Measurements from ENCODE around the gene STRADB. TPM values are rescaled to one million over a fixed set of nuclear protein-coding genes. Genes with fewer than 3 reads are reported as not detected.

STRADB gene
- total and polyA plus RNA-seq, 3 experiments from 2014 or later = 22.3 to 35.3 (median 27.7) TPM

DNA sequence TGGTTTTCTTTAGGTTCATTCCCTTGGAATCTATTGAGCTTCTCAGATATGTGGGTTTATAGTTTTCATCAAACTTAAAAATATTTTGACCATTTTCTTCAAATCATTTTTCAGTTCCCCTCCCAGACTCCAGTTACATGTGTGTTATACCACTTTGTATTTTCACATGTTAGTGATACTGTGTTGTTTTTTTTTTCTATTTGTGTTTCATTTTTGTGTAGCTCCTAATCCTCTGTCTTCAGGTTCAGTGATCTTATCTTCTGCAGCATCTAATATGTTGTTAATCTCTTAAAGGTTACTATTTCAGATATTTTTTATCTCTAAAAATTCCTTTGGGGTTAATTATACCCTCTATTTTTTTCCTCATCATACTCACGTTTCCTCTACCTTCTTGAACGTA is 51.2 kb downstream of the STRADB start:
- no peaks in the 10 kb centered on the region for H3K4me1 ChIP-seq (ENCODE audit: insufficient read depth, low read length)
- ChIA-PET CTCF (interaction anchor here (0.7 kb wide), 2 partner anchors 10 to 487 kb away, joined by 3 read pairs; no protein-coding TSS in a partner anchor), POLR2A (no interaction called here)
- H3K27me3 Mint-ChIP-seq = peaks cover 2 to 4% of the 10 kb centered on the region in 2 donors
- H3K27me3 ChIP-seq (ENCODE audit: insufficient read depth, low read length, poor library complexity, severe bottlenecking) = no peaks in the 10 kb centered on the region
- H3K9me3 Mint-ChIP-seq = peaks cover 17 to 29% (median 21%) of the 10 kb centered on the region in 5 donors
- H3K27ac Mint-ChIP-seq = no peak overlapping the region
- no peaks in the 10 kb centered on the region for H3K36me3 ChIP-seq (ENCODE audit: insufficient read depth, low read length)
- H3K4me1 Mint-ChIP-seq = no peaks in the 10 kb centered on the region
- H3K36me3 Mint-ChIP-seq = peaks cover 4 to 38% (median 5%) of the 10 kb centered on the region in 3 donors
- no peak overlapping the region for H3K4me3 ChIP-seq (ENCODE audit: low read length)
- no peaks in the 10 kb centered on the region for H3K9me3 ChIP-seq (ENCODE audit: low read length)
- no peak overlapping the region for H3K4me3 Mint-ChIP-seq
- DNase-seq = no peak
- no peak overlapping the region for H3K27ac ChIP-seq (ENCODE audit: low read depth, low read length)

DNA sequence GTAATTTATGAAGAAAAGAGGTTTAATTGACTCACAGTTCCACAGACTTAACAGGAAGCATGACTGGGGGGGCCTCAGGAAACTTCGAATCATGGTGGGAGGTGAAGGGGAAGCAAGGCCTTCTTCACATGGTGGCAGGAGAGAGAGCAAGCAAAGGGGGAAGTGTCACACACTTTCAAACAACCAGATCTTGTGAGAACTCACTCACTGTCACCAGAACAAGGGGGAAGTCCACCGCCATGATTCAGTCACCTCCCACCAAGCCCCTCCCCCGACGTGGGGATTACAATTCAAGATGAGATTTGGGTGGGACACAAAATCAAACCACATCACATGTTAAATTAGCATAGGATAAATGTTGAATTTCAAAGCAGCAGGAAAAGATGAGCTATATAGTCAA is 56.2 kb downstream of the STRADB start:
- H3K36me3 ChIP-seq (ENCODE audit: insufficient read depth, low read length) = no peaks in the 10 kb centered on the region
- H3K9me3 Mint-ChIP-seq = peaks cover 6 to 17% (median 10%) of the 10 kb centered on the region in 5 donors
- H3K4me1 Mint-ChIP-seq = no peaks in the 10 kb centered on the region
- H3K4me3 ChIP-seq (ENCODE audit: low read length) = no peak overlapping the region
- H3K27ac ChIP-seq (ENCODE audit: low read depth, low read length) = no peak overlapping the region
- no peak overlapping the region for H3K27ac Mint-ChIP-seq
- ChIA-PET CTCF (no interaction called here), POLR2A (no interaction called here)
- H3K9me3 ChIP-seq (ENCODE audit: low read length) = no peaks in the 10 kb centered on the region
- no peaks in the 10 kb centered on the region for H3K27me3 ChIP-seq (ENCODE audit: insufficient read depth, low read length, poor library complexity, severe bottlenecking)
- no peaks in the 10 kb centered on the region for H3K4me1 ChIP-seq (ENCODE audit: insufficient read depth, low read length)
- DNase-seq = no peak
- H3K36me3 Mint-ChIP-seq = peaks cover 0 to 19% (median 6%) of the 10 kb centered on the region in 3 donors
- H3K27me3 Mint-ChIP-seq = peaks cover 2 to 5% of the 10 kb centered on the region in 2 donors
- no peak overlapping the region for H3K4me3 Mint-ChIP-seq

- Mint-ChIP-seq H3K36me3 (no peaks in the 10 kb centered on the region), H3K9me3 (peaks cover 0 to 5% (median 0%) of the 10 kb centered on the region in 5 donors), H3K4me3 (no peak overlapping the region), H3K27ac (no peak overlapping the region), H3K27me3 (peaks cover 0 to 10% of the 10 kb centered on the region in 2 donors), H3K4me1 (no peaks in the 10 kb centered on the region)
- no peaks in the 10 kb centered on the region for H3K36me3 ChIP-seq (ENCODE audit: insufficient read depth, low read length)
- H3K27ac ChIP-seq (ENCODE audit: low read depth, low read length) = no peak overlapping the region
- H3K4me3 ChIP-seq (ENCODE audit: low read length) = no peak overlapping the region
- no peaks in the 10 kb centered on the region for H3K4me1 ChIP-seq (ENCODE audit: insufficient read depth, low read length)
- POLR2A ChIA-PET = no interaction called here
- H3K27me3 ChIP-seq (ENCODE audit: insufficient read depth, low read length, poor library complexity, severe bottlenecking) = no peaks in the 10 kb centered on the region
- no peak for DNase-seq
- H3K9me3 ChIP-seq (ENCODE audit: low read length) = no peaks in the 10 kb centered on the region
- CTCF ChIA-PET = no interaction called here
Observed at GRCh38 chr2:201513271-201513670, 61.7 kb downstream of the STRADB start.

DNA sequence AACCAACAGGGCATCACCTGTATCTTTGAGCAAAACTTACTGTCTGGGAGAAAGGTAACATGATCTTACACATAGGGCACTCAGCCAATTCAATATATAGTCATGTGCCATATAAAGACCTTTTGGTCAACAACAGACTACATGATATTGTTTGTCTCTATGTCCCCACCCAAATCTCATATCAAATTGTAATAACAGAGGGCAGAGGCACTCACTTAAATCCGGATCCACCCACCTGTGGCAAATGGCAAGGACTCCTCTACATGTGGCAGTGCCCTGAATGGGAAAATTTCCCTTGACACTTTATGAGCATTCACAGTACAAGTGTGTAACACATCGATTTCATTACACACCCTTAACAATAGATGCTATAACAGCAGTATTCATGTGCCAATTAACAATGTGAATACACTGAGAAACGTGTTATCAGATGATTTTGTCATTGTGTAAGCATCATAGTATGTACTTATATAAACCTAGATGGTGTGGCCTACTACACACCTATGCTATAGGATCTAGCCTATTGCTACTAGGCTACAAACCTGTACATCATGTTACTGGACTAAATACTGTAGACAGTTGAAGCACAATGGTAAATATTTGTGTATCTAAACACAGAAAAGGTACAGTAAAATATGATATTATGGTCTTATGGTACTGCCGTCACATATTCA is 64.2 kb downstream of the STRADB start:
- Histone ChIP-seq H3K9me3 (ENCODE audit: low read length) (peaks cover 7% of the 10 kb centered on the region), H3K4me1 (ENCODE audit: insufficient read depth, low read length) (no peaks in the 10 kb centered on the region), H3K36me3 (ENCODE audit: insufficient read depth, low read length) (no peaks in the 10 kb centered on the region), H3K27me3 (ENCODE audit: insufficient read depth, low read length, poor library complexity, severe bottlenecking) (no peaks in the 10 kb centered on the region), H3K4me3 (ENCODE audit: low read length) (no peak overlapping the region), H3K27ac (ENCODE audit: low read depth, low read length) (no peak overlapping the region)
- CTCF ChIA-PET = no interaction called here
- no peak overlapping the region for H3K4me3 Mint-ChIP-seq
- H3K9me3 Mint-ChIP-seq = peaks cover 2 to 21% (median 17%) of the 10 kb centered on the region in 5 donors
- POLR2A ChIA-PET = no interaction called here
- H3K4me1 Mint-ChIP-seq = no peaks in the 10 kb centered on the region
- H3K36me3 Mint-ChIP-seq = peaks cover 0 to 19% (median 0%) of the 10 kb centered on the region in 3 donors
- H3K27ac Mint-ChIP-seq = no peak overlapping the region
- H3K27me3 Mint-ChIP-seq = peaks cover 6 to 9% of the 10 kb centered on the region in 2 donors
- no peak for DNase-seq

DNA sequence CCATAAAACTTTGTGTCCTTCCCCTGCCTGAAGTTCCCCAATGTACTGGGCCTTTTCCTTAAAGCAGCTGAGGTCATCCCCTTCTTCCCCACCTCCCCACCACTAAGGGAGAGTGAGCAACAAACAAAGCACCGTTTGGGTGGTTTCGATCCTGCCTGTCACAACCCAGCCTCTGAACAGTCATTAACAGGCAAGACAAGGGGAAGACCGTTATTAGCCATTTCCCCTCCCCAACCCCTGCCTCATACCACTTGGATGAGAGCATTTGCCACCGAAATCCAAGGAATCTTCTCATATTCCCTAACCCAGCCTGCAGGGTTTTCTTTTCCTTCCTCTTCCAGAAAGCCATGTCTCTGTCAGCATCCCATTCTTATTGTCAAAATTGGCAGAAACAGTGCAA is 65.6 kb downstream of the STRADB start:
- Mint-ChIP-seq H3K4me3 (no peak overlapping the region), H3K27me3 (peaks cover 9 to 13% of the 10 kb centered on the region in 2 donors), H3K9me3 (peaks cover 8 to 29% (median 21%) of the 10 kb centered on the region in 5 donors), H3K36me3 (peaks cover 0 to 32% (median 0%) of the 10 kb centered on the region in 3 donors), H3K4me1 (no peaks in the 10 kb centered on the region), H3K27ac (peak overlapping the region in 1 of 8 donors; percentile 50)
- no peaks in the 10 kb centered on the region for H3K27me3 ChIP-seq (ENCODE audit: insufficient read depth, low read length, poor library complexity, severe bottlenecking)
- no peaks in the 10 kb centered on the region for H3K4me1 ChIP-seq (ENCODE audit: insufficient read depth, low read length)
- no peak overlapping the region for H3K27ac ChIP-seq (ENCODE audit: low read depth, low read length)
- peaks cover 7% of the 10 kb centered on the region for H3K9me3 ChIP-seq (ENCODE audit: low read length)
- POLR2A ChIA-PET = no interaction called here
- no peaks in the 10 kb centered on the region for H3K36me3 ChIP-seq (ENCODE audit: insufficient read depth, low read length)
- CTCF ChIA-PET = no interaction called here
- DNase-seq = no peak
- no peak overlapping the region for H3K4me3 ChIP-seq (ENCODE audit: low read length)

GRCh38 chr2:201520201-201520600 is 68.7 kb downstream of the STRADB start:
- Mint-ChIP-seq H3K27me3 (peaks cover 9 to 18% of the 10 kb centered on the region in 2 donors), H3K27ac (no peak overlapping the region), H3K4me1 (peaks cover 10 to 14% (median 11%) of the 10 kb centered on the region in 3 donors), H3K4me3 (no peak overlapping the region), H3K36me3 (peaks cover 1 to 43% (median 2%) of the 10 kb centered on the region in 3 donors), H3K9me3 (peaks cover 13 to 45% (median 32%) of the 10 kb centered on the region in 5 donors)
- no peak overlapping the region for H3K27ac ChIP-seq (ENCODE audit: low read depth, low read length)
- H3K9me3 ChIP-seq (ENCODE audit: low read length) = peaks cover 7% of the 10 kb centered on the region
- no peaks in the 10 kb centered on the region for H3K27me3 ChIP-seq (ENCODE audit: insufficient read depth, low read length, poor library complexity, severe bottlenecking)
- no peaks in the 10 kb centered on the region for H3K36me3 ChIP-seq (ENCODE audit: insufficient read depth, low read length)
- ChIA-PET POLR2A (no interaction called here), CTCF (no interaction called here)
- no peak overlapping the region for H3K4me3 ChIP-seq (ENCODE audit: low read length)
- DNase-seq = no peak
- peaks cover 5% of the 10 kb centered on the region for H3K4me1 ChIP-seq (ENCODE audit: insufficient read depth, low read length)

DNA sequence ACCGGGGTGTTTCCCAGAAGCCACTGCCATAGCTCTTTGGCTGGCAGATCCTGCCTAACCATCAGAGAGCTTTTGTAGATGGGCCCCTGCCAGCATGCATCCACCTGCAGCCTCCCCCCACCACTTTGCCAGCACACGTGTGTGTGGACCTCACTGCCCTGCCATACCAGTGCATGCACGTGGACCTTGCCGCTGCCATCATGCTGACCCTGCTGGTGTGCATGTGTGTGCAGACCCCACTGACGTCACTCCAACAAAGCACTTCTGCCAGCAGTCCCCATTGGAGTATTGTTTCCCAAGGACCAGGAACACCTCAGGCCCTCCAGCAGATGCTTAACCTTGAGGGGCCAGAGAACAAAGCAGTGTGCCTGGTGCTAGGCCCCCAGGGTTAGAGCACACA is 71.4 kb downstream of the STRADB start:
- Histone ChIP-seq H3K9me3 (ENCODE audit: low read length) (peaks cover 7% of the 10 kb centered on the region), H3K4me1 (ENCODE audit: insufficient read depth, low read length) (peaks cover 15% of the 10 kb centered on the region), H3K36me3 (ENCODE audit: insufficient read depth, low read length) (no peaks in the 10 kb centered on the region), H3K27me3 (ENCODE audit: insufficient read depth, low read length, poor library complexity, severe bottlenecking) (no peaks in the 10 kb centered on the region), H3K27ac (ENCODE audit: low read depth, low read length) (no peak overlapping the region), H3K4me3 (ENCODE audit: low read length) (no peak overlapping the region)
- CTCF ChIA-PET = no interaction called here
- POLR2A ChIA-PET = no interaction called here
- Mint-ChIP-seq H3K27me3 (peaks cover 11 to 17% of the 10 kb centered on the region in 2 donors), H3K4me3 (no peak overlapping the region), H3K9me3 (peaks cover 19 to 52% (median 34%) of the 10 kb centered on the region in 5 donors), H3K4me1 (peaks cover 18 to 22% (median 19%) of the 10 kb centered on the region in 3 donors), H3K27ac (no peak overlapping the region), H3K36me3 (peaks cover 1 to 65% (median 2%) of the 10 kb centered on the region in 3 donors)
- no peak for DNase-seq

GRCh38 chr2:201523506-201523905 is 72.0 kb downstream of the STRADB start:
- Mint-ChIP-seq H3K4me1 (peaks cover 18 to 22% (median 19%) of the 10 kb centered on the region in 3 donors), H3K4me3 (no peak overlapping the region), H3K9me3 (peaks cover 20 to 52% (median 36%) of the 10 kb centered on the region in 5 donors), H3K36me3 (peaks cover 1 to 69% (median 3%) of the 10 kb centered on the region in 3 donors), H3K27me3 (peaks cover 11 to 17% of the 10 kb centered on the region in 2 donors), H3K27ac (no peak overlapping the region)
- H3K27ac ChIP-seq (ENCODE audit: low read depth, low read length) = no peak overlapping the region
- H3K4me1 ChIP-seq (ENCODE audit: insufficient read depth, low read length) = peaks cover 15% of the 10 kb centered on the region
- H3K27me3 ChIP-seq (ENCODE audit: insufficient read depth, low read length, poor library complexity, severe bottlenecking) = no peaks in the 10 kb centered on the region
- POLR2A ChIA-PET = no interaction called here
- H3K4me3 ChIP-seq (ENCODE audit: low read length) = no peak overlapping the region
- DNase-seq = no peak
- peaks cover 7% of the 10 kb centered on the region for H3K9me3 ChIP-seq (ENCODE audit: low read length)
- CTCF ChIA-PET = no interaction called here
- H3K36me3 ChIP-seq (ENCODE audit: insufficient read depth, low read length) = no peaks in the 10 kb centered on the region

Data from CD8-positive, alpha-beta memory T cell (primary cell).